ENCODE results near the gene PGM5. TPM values are rescaled to one million over a fixed set of nuclear protein-coding genes. Genes with fewer than 3 reads are reported as not detected.
"Not testable (repeated sequence)": the region's sequence is repeated elsewhere in the genome, so short reads cannot be mapped to it uniquely, and the experiment has no call there.

PGM5 gene
- total RNA-seq, 2 experiments from 2014 or later, result not detected

DNA sequence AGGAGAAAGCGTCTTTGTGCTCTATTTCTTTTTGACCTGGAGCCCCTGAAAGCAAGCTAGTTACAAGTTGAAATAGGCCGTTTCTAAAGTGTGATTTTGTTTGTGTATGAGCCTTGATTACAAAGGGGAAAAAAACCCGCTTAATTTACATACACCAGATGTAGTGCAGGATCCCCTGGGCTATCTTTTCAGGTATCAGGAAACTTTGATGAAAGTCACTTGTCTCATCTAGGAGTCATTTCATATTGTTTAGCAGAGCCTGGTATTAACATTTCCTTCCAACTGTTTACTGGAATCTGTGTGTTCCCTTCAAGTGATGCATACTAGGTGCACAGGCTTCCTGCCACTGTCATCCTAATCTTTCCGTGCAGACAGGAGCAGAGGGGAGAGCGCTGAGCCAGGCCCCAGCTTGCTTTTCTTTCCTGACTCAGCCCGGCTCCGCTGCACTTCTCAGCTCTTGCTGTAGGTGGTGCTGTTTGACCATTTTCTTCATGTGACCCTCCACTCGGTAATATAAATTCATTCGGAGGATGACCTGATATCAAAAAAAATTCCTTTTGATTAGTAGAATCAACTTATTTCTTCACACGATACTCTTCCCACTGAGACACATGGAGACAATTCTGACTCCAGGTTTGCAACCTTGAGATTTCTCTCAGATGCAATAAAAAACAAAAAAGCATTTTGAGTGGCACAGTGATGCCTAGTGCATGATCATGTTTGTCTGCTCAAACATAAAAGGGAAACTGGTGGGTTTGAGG lies 14.0 kb upstream of the PGM5 start:
- CTCF ChIA-PET, result interaction anchor here (0.6 kb wide), 1 partner anchor 226 kb away, joined by 3 read pairs; no protein-coding TSS in a partner anchor
- POLR2A ChIA-PET; H3K36me3 Mint-ChIP-seq (ENCODE audit: low read depth); DNase-seq; H3K27me3 Mint-ChIP-seq; H3K9me3 Mint-ChIP-seq; H3K4me1 Mint-ChIP-seq; H3K27ac Mint-ChIP-seq; H3K4me3 Mint-ChIP-seq: not testable (repeated sequence)

GRCh38 chr9:68343242-68343641 lies 13.2 kb upstream of the PGM5 start:
- H3K4me1 Mint-ChIP-seq; DNase-seq; H3K36me3 Mint-ChIP-seq (ENCODE audit: low read depth); H3K4me3 Mint-ChIP-seq; H3K9me3 Mint-ChIP-seq; H3K27me3 Mint-ChIP-seq; H3K27ac Mint-ChIP-seq; POLR2A ChIA-PET: not testable (repeated sequence)
- CTCF ChIA-PET, result interaction anchor here (0.6 kb wide), 1 partner anchor 225 kb away, joined by 3 read pairs; no protein-coding TSS in a partner anchor

DNA sequence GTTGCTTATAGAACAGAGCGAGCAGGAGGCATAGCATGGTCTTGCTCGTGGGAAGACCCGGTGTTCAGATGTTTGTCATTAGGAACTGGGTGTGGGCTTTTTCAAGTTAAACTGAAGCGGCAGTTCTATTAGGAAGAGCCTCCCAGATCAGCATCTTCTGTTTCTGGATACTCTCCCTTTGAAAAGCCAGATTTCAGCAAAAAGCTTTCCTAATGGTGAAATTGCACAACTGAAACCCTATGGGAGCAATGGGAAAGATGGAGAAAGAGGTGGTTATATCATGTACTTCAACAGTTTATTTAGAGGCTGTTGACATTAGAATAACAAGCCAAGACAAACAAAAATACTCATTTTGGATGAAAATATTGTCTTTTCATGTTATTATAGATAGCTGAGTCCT lies 12.4 kb upstream of the PGM5 start:
- H3K36me3 Mint-ChIP-seq (ENCODE audit: low read depth); H3K4me1 Mint-ChIP-seq; H3K4me3 Mint-ChIP-seq; H3K27ac Mint-ChIP-seq; CTCF ChIA-PET; POLR2A ChIA-PET; H3K27me3 Mint-ChIP-seq; DNase-seq; H3K9me3 Mint-ChIP-seq: not testable (repeated sequence)

DNA sequence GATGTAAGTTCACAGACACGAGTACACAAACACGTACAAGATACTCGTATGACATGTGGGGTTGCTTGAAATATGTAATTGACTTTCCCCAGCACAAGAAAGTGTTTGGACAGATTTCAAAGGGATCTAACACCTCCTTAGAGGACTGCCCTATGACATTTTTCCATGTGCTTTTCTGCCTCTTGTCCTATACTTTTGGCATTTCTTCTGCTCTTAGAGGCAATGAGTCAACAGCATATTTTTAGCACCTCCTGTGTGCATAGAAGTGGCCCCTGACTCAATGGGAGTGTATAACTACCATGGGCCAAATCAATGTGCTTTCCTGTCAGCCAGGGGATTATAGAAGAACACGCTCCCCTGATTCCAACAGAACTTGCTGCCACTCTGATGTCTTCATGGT lies 4.7 kb upstream of the PGM5 start:
- CTCF ChIA-PET, H3K4me1 Mint-ChIP-seq: not testable (repeated sequence)
- H3K27me3 Mint-ChIP-seq, result peaks cover 25% of the 10 kb centered on the region

DNA sequence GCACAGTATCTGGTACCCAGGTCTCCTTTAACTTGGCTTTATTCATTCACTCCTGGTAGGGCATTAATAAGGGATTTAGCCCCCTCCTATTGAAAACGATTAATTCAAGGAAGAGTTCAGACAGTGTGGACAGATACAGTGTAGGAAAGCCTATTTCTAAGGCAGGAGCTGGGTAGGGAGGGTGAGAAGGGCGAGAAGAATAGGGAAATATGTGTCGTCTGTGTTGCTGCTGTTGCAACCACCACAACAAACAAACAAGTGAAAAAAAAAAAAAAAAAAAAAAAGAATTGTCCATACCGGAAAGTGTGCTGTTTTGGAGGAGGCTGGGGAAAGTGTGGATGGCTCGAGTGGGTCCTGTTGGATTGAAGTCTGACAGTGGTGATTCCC lies 425 bp upstream of the PGM5 start:
- Mint-ChIP-seq H3K4me3 (peak overlapping the region; percentile 41), H3K27me3 (peaks cover 33% of the 10 kb centered on the region)
- H3K9me3 Mint-ChIP-seq; POLR2A ChIA-PET; H3K4me1 Mint-ChIP-seq; H3K27ac Mint-ChIP-seq; CTCF ChIA-PET; H3K36me3 Mint-ChIP-seq (ENCODE audit: low read depth); DNase-seq: not testable (repeated sequence)

More for the DNA sequence above, 4.7 kb upstream of the PGM5 start:
- H3K36me3 Mint-ChIP-seq (ENCODE audit: low read depth); DNase-seq; H3K9me3 Mint-ChIP-seq; POLR2A ChIA-PET; H3K4me3 Mint-ChIP-seq; H3K27ac Mint-ChIP-seq: not testable (repeated sequence)

DNA sequence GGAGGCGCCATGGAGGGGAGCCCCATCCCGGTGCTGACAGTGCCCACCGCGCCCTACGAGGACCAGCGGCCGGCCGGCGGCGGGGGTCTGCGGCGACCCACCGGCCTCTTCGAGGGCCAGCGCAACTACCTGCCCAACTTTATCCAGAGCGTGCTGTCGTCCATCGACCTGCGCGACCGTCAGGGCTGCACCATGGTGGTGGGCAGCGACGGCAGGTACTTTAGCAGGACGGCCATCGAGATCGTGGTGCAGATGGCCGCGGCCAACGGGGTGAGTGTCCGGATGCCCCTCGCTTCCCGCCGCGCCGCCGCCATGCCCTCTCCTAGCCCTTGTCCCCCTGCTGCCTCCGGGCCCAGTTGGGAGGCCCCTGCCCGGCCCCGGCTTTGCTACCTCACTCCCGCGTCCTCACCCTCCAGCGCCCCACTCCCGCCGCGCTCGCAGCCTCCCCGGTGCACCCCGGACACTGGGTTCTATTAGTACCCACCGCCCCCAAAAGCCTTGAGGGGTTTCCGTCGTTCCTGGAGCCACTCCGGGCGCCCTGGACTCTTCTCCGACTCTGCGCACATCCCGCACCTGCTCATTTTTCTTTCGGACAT lies 806 bp downstream of the PGM5 start:
- CTCF ChIA-PET; H3K4me1 Mint-ChIP-seq; H3K27ac Mint-ChIP-seq; POLR2A ChIA-PET; DNase-seq; H3K36me3 Mint-ChIP-seq (ENCODE audit: low read depth); H3K4me3 Mint-ChIP-seq; H3K9me3 Mint-ChIP-seq: not testable (repeated sequence)
- peaks cover 31% of the 10 kb centered on the region for H3K27me3 Mint-ChIP-seq

- POLR2A ChIA-PET; H3K36me3 Mint-ChIP-seq (ENCODE audit: low read depth); CTCF ChIA-PET; H3K9me3 Mint-ChIP-seq; H3K4me1 Mint-ChIP-seq; H3K4me3 Mint-ChIP-seq; H3K27me3 Mint-ChIP-seq; H3K27ac Mint-ChIP-seq; DNase-seq: not testable (repeated sequence)
Measured at GRCh38 chr9:68366933-68367547, 10.6 kb downstream of the PGM5 start.

DNA sequence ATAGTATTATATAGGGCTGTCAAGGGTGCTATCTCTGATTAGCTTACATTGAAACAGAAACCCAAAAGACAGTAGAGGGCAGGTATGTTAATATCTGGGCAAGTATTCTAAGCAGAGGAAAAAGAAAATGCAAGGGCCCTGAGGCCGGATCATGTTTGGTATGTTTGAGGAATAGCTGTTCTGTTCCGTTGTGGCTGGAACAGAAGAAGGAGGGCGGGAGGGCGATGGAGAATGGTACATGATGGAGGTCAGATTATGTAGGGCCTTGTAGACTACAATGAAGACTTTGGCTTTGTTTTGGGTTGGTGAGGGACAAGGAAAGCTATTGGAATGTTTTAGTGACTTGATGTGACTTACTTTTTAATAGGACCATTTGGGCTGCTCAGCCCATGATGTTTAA lies 19.4 kb downstream of the PGM5 start:
- H3K27me3 Mint-ChIP-seq; H3K36me3 Mint-ChIP-seq (ENCODE audit: low read depth); CTCF ChIA-PET; POLR2A ChIA-PET; H3K4me3 Mint-ChIP-seq; H3K9me3 Mint-ChIP-seq; H3K4me1 Mint-ChIP-seq; H3K27ac Mint-ChIP-seq; DNase-seq: not testable (repeated sequence)

DNA sequence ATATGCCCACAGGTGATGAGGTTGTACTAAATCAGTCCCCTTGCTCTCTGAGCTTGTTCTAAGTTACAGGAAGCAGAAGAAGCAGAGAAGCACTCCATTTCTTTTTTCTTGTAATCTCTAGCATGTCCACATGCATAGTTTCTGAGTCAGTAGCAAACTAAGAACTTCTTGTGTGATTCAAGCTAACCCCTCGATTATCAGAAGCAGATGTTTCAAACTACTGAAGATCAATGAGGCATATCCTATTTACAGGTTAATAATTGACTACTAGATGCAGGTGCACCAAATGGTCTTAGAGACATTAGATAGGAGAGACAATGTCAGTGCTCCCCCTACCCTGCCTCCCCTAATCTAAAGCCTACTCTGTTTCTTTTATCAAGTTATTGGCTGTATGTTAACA lies 21.3 kb downstream of the PGM5 start:
- H3K9me3 Mint-ChIP-seq; DNase-seq; POLR2A ChIA-PET; H3K36me3 Mint-ChIP-seq (ENCODE audit: low read depth); H3K27ac Mint-ChIP-seq; H3K4me3 Mint-ChIP-seq; H3K4me1 Mint-ChIP-seq; H3K27me3 Mint-ChIP-seq; CTCF ChIA-PET: not testable (repeated sequence)

DNA sequence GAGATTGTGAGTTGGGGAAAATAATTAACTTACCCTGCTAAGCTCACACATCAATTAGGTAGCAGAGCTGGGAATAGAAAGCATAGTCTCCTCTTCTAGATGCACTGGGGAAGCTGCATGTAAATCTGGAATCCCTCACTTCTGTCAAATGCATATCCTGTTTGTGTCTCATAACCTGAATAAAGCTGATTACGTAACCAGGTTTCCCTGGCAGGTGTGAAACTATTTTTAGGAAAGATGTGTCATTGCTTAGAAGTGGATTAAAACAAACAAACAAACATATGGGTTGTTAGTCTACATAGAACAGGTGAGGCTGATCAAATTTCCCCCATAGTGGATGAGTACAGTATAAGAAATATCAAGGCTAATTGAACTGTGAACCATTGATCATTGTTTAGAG lies 27.5 kb downstream of the PGM5 start:
- H3K9me3 Mint-ChIP-seq; H3K4me1 Mint-ChIP-seq; CTCF ChIA-PET; POLR2A ChIA-PET; H3K36me3 Mint-ChIP-seq (ENCODE audit: low read depth); H3K4me3 Mint-ChIP-seq; H3K27ac Mint-ChIP-seq; DNase-seq; H3K27me3 Mint-ChIP-seq: not testable (repeated sequence)

DNA sequence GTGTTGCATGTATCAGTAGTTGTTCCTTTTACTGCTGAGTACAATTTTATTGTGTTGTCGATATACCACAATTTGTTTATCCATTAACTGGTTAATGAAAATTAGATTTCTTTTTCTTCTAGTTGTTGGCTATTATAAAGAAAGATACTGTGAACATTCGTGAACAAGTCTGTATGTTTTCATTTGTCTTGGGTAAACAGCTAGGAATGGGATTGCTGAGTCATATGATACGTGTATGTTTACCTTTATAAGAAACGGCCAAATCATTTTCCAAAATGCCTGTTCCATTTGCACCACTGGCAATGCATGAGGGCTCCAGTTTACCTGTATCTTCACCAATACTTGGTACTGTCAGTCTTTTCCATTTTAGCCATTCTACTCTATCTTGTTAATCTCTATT lies 33.1 kb downstream of the PGM5 start:
- DNase-seq; H3K4me1 Mint-ChIP-seq; H3K27me3 Mint-ChIP-seq; H3K9me3 Mint-ChIP-seq; H3K4me3 Mint-ChIP-seq; H3K36me3 Mint-ChIP-seq (ENCODE audit: low read depth); POLR2A ChIA-PET; H3K27ac Mint-ChIP-seq; CTCF ChIA-PET: not testable (repeated sequence)

DNA sequence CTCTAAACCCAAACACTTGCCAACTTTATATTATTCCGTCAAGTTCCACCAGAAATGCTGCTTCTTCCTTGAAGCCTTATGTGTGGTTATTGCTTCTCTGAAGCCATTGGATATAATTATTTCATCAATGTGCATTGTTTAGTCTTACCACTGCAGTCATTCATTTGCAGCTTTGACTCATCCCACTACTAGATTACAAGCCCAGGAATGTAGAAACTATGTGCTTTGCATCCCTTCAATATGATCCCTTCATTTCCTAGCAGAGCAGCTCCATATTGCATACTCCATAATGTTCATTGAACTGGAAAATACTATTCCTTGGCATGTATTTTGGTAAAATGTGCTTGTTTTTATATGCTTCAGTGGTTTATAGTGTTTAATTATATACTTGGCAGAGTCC lies 34.3 kb downstream of the PGM5 start:
- H3K4me1 Mint-ChIP-seq; POLR2A ChIA-PET; H3K36me3 Mint-ChIP-seq (ENCODE audit: low read depth); DNase-seq; CTCF ChIA-PET; H3K9me3 Mint-ChIP-seq; H3K27ac Mint-ChIP-seq; H3K4me3 Mint-ChIP-seq; H3K27me3 Mint-ChIP-seq: not testable (repeated sequence)

- POLR2A ChIA-PET, result not testable (repeated sequence)
Measured at GRCh38 chr9:68396411-68397094, 40.1 kb downstream of the PGM5 start.

More at GRCh38 chr9:68396411-68397094, 40.1 kb downstream of the PGM5 start:
- H3K4me3 Mint-ChIP-seq; CTCF ChIA-PET; H3K4me1 Mint-ChIP-seq; DNase-seq; H3K36me3 Mint-ChIP-seq (ENCODE audit: low read depth); H3K27me3 Mint-ChIP-seq; H3K27ac Mint-ChIP-seq; H3K9me3 Mint-ChIP-seq: not testable (repeated sequence)
